GM12892 (cell line): Measurements from ENCODE around the gene B4GALT3.

Experiments used
- POLR2AphosphoS5 ChIP-seq: IDR thresholded peaks from 2 replicates; pipeline ENCODE4 v1.6.1; 2011; ENCODE audit warnings: low read depth, low read length, control low read depth
- TAF1 ChIP-seq: IDR thresholded peaks from 2 replicates; pipeline ENCODE4 v1.6.1; 2011; ENCODE audit warnings: low read depth, mild to moderate bottlenecking, control low read depth, low read length, borderline replicate concordance

- TF ChIP-seq POLR2AphosphoS5 (no peak), TAF1 (no peak)
Measured at GRCh38 chr1:161219078-161219892, 42.0 kb upstream of the B4GALT3 start.
